H1 (cell line): ENCODE results near the gene KRT27. TPM values are rescaled to one million over a fixed set of nuclear protein-coding genes. Genes with fewer than 3 reads are reported as not detected.

Experiments
- CTCF ChIA-PET: fragments of 300-600 bp; sonication (Branson Sonifier 250); formaldehyde crosslinking; loops from one replicate; lab custom pipeline; 2021; ENCODE audit not compliant: partially characterized antibody; lab: Charles Lee
- POLR2A ChIA-PET: fragments of 300-600 bp; sonication (Branson Sonifier 250); formaldehyde crosslinking; loops from one replicate; lab custom pipeline; 2021; ENCODE audit warnings: inconsistent platforms; ENCODE audit not compliant: partially characterized antibody; lab: Charles Lee
- DNase-seq, 2 experiments: peaks; one replicate each; pipeline versions ENCODE4 v3.0.0 to v3.0.0-alpha.2; 2010 to 2022; ENCODE audit warnings: low spot score in 2 of 2, low read depth in 1 of 2, mixed read lengths in 1 of 2
- FAIRE-seq: peaks from 2 replicates; lab custom pipeline; 2011; peaks lifted over from hg19 to GRCh38; lab: Jason Lieb, UNC
- H2AFZ ChIP-seq: 2 replicates; pipeline ENCODE4 v1.8.1; 2012; ENCODE audit warnings: low read length, inconsistent platforms
- H2AK5ac ChIP-seq: 2 replicates; pipeline ENCODE4 v1.6.1; 2013; ENCODE audit warnings: low read depth, low read length
- H2BK120ac ChIP-seq: replicated peaks from 2 replicates; pipeline ENCODE3; 2013; ENCODE audit warnings: low read depth, low read length, inconsistent platforms
- H2BK12ac ChIP-seq: 2 replicates; pipeline ENCODE4 v1.6.1; 2013; ENCODE audit warnings: low read depth, low read length
- H2BK15ac ChIP-seq: 2 replicates; pipeline ENCODE4 v1.6.1; 2013; ENCODE audit warnings: low read length
- H2BK20ac ChIP-seq: 2 replicates; pipeline ENCODE4 v1.6.1; 2013; ENCODE audit warnings: low read length
- H2BK5ac ChIP-seq: 2 replicates; pipeline ENCODE4 v1.6.1; 2013; ENCODE audit warnings: low read depth, low read length
- H3K14ac ChIP-seq: 2 replicates; pipeline ENCODE4 v1.6.1; 2013; ENCODE audit warnings: inconsistent platforms; ENCODE audit not compliant: insufficient read length
- H3K18ac ChIP-seq: 2 replicates; pipeline ENCODE4 v1.6.1; 2013; ENCODE audit warnings: low read length; ENCODE audit errors: extremely low read depth
- H3K23ac ChIP-seq: 2 replicates; pipeline ENCODE4 v1.6.1; 2013; ENCODE audit warnings: inconsistent platforms; ENCODE audit not compliant: insufficient read length
- H3K23me2 ChIP-seq: 2 replicates; pipeline ENCODE4 v1.6.1; 2013; ENCODE audit warnings: low read depth, low read length
- H3K27ac ChIP-seq: 2 replicates; pipeline ENCODE4 v1.6.1; 2011; ENCODE audit warnings: low read depth, low read length, inconsistent platforms
- H3K27me3 ChIP-seq, 4 experiments: replicated peaks in 1 of 4; 1 replicate in 1 of 4; 2 replicates in 3 of 4; pipeline versions ENCODE4 v1.6.1 to v1.8.1; 2011 to 2013; ENCODE audit warnings: low read length in 3 of 4, mild to moderate bottlenecking in 3 of 4, inconsistent platforms in 2 of 4, mixed read lengths in 2 of 4, moderate library complexity in 1 of 4; ENCODE audit not compliant: control insufficient read depth in 3 of 4, insufficient read depth in 3 of 4; ENCODE audit errors: extremely low read depth in 1 of 4
- H3K36me3 ChIP-seq, 4 experiments: 2 replicates each; pipeline versions ENCODE4 v1.6.1 to v1.8.1; 2011 to 2013; ENCODE audit warnings: mild to moderate bottlenecking in 4 of 4, low read length in 3 of 4, moderate library complexity in 2 of 4, control low read depth in 1 of 4, inconsistent platforms in 1 of 4; ENCODE audit not compliant: insufficient read depth in 4 of 4, control insufficient read depth in 2 of 4
- H3K4ac ChIP-seq: replicated peaks from 2 replicates; pipeline ENCODE3; 2013; ENCODE audit warnings: low read length, low read depth, mixed read lengths, inconsistent platforms; ENCODE audit not compliant: insufficient read length
- H3K4me1 ChIP-seq, 4 experiments: replicated peaks in 1 of 4; 1 replicate in 1 of 4; 2 replicates in 3 of 4; pipeline versions ENCODE4 v1.6.1 to v1.8.1; 2011 to 2013; ENCODE audit warnings: low read length in 3 of 4, inconsistent platforms in 2 of 4, mixed read lengths in 1 of 4; ENCODE audit not compliant: insufficient read depth in 4 of 4, control insufficient read depth in 3 of 4
- H3K4me2 ChIP-seq, 2 experiments: 2 replicates each; pipeline versions ENCODE4 v1.6.1 to v1.8.1; 2011 to 2013; ENCODE audit warnings: low read depth in 2 of 2, low read length in 2 of 2, control low read depth in 1 of 2, inconsistent platforms in 1 of 2, mild to moderate bottlenecking in 1 of 2; ENCODE audit not compliant: insufficient read depth in 1 of 2
- H3K4me3 ChIP-seq, 4 experiments: fragments of 200-600, 300-600 bp in 1 of 4; sonication (generic), shearing (Covaris generic), sonication (Bioruptor Twin) in 1 of 4; 2 replicates each; pipeline versions ENCODE4 v1.5.1 to v1.8.1; 2011 to 2016; ENCODE audit warnings: low read length in 4 of 4, low read depth in 3 of 4, control low read depth in 2 of 4, inconsistent platforms in 2 of 4, mild to moderate bottlenecking in 2 of 4, mixed read lengths in 1 of 4, moderate library complexity in 1 of 4; ENCODE audit not compliant: insufficient read depth in 2 of 4; ENCODE audit errors: extremely low read depth in 1 of 4
- H3K56ac ChIP-seq: replicated peaks from 2 replicates; pipeline ENCODE3; 2013; ENCODE audit warnings: low read depth, mild to moderate bottlenecking, mixed read lengths, low read length, inconsistent platforms; ENCODE audit not compliant: insufficient read length
- H3K79me1 ChIP-seq: 2 replicates; pipeline ENCODE4 v1.6.1; 2013; ENCODE audit warnings: low read depth, low read length, control low read depth
- H3K79me2 ChIP-seq, 2 experiments: 2 replicates each; pipeline versions ENCODE4 v1.6.1 to v1.8.1; 2012 to 2013; ENCODE audit warnings: low read length in 2 of 2, mild to moderate bottlenecking in 2 of 2, inconsistent platforms in 1 of 2; ENCODE audit not compliant: insufficient read depth in 2 of 2, control insufficient read depth in 1 of 2
- H3K9ac ChIP-seq, 4 experiments: replicated peaks in 1 of 4; 1 replicate in 1 of 4; 2 replicates in 3 of 4; pipeline versions ENCODE4 v1.6.1 to v1.8.1; 2011 to 2013; ENCODE audit warnings: low read depth in 3 of 4, low read length in 3 of 4, control low read depth in 2 of 4, mild to moderate bottlenecking in 2 of 4, moderate library complexity in 2 of 4, inconsistent platforms in 1 of 4; ENCODE audit errors: extremely low read depth in 1 of 4
- H3K9me3 ChIP-seq, 2 experiments: 2 replicates each; pipeline versions ENCODE4 v1.6.1 to v1.8.1; 2012 to 2013; ENCODE audit warnings: mild to moderate bottlenecking in 2 of 2, moderate library complexity in 2 of 2, control low read depth in 1 of 2, inconsistent platforms in 1 of 2, low read depth in 1 of 2, low read length in 1 of 2, mixed read lengths in 1 of 2; ENCODE audit not compliant: insufficient read depth in 2 of 2
- H4K20me1 ChIP-seq, 2 experiments: replicated peaks in 1 of 2; 2 replicates each; pipeline versions ENCODE3 to v1.8.1; 2011 to 2013; ENCODE audit warnings: inconsistent platforms in 2 of 2, low read length in 2 of 2, mild to moderate bottlenecking in 1 of 2; ENCODE audit not compliant: insufficient read depth in 2 of 2, control insufficient read depth in 1 of 2
- H4K5ac ChIP-seq: 2 replicates; pipeline ENCODE4 v1.6.1; 2013; ENCODE audit warnings: low read length, low read depth, mixed read lengths, inconsistent platforms; ENCODE audit not compliant: insufficient read length
- H4K8ac ChIP-seq: 2 replicates; pipeline ENCODE4 v1.8.0; 2013; ENCODE audit warnings: mild to moderate bottlenecking, moderate library complexity, low read length, inconsistent platforms; ENCODE audit not compliant: insufficient read depth; ENCODE audit errors: extremely low read depth
- H4K91ac ChIP-seq: replicated peaks from 2 replicates; pipeline ENCODE3; 2013; ENCODE audit warnings: low read length, mixed read lengths, inconsistent platforms; ENCODE audit not compliant: insufficient read length
- BCL11A ChIP-seq, 2 experiments: IDR thresholded peaks; one replicate each; pipeline ENCODE4 v1.6.1; 2011; ENCODE audit warnings: low read depth in 2 of 2, low read length in 2 of 2, mild to moderate bottlenecking in 2 of 2
- GABPA ChIP-seq: IDR thresholded peaks from 2 replicates; pipeline ENCODE4 v1.6.1; 2011; ENCODE audit warnings: mild to moderate bottlenecking, low read length, moderate library complexity, borderline replicate concordance; ENCODE audit not compliant: insufficient read depth
- HDAC6 ChIP-seq: IDR thresholded peaks from one replicate; pipeline ENCODE4 v1.7.1; 2012; ENCODE audit warnings: low read depth, mild to moderate bottlenecking, inconsistent platforms, low read length, moderate library complexity
- KDM1A ChIP-seq: fragments of 200-600, 300-600 bp; sonication (generic); IDR thresholded peaks from 2 replicates; pipeline ENCODE4 v1.7.1; 2016; ENCODE audit warnings: mild to moderate bottlenecking, low read length, borderline replicate concordance
- RXRA ChIP-seq: IDR thresholded peaks from 2 replicates; pipeline ENCODE4 v1.6.1; 2011; ENCODE audit warnings: low read depth, mild to moderate bottlenecking, low read length, moderate library complexity; ENCODE audit not compliant: insufficient read depth
- TBP ChIP-seq: IDR thresholded peaks from 2 replicates; pipeline ENCODE4 v1.6.1; 2011; ENCODE audit warnings: low read depth, low read length, improper control_type of control experiment
- USF2 ChIP-seq: IDR thresholded peaks from 2 replicates; pipeline ENCODE4 v1.6.1; 2011; ENCODE audit warnings: low read length, improper control_type of control experiment
- WGBS, 2 experiments: shearing (Covaris generic) in 1 of 2; methylation state at CpG; one replicate each; pipeline versions ENCODE4 v1.1.6 to v1.1.7; 2013 to 2015; ENCODE audit warnings: low lambda C conversion rate in 2 of 2, mixed read lengths in 2 of 2, inconsistent platforms in 1 of 2, low coverage in 1 of 2, missing lambda C conversion rate in 1 of 2; ENCODE audit not compliant: insufficient replicate concordance in 2 of 2, insufficient coverage in 1 of 2, insufficient read length in 1 of 2; ENCODE audit errors: extremely low coverage in 1 of 2, missing lambda C conversion rate in 1 of 2; 5-methylcytosine and 5-hydroxymethylcytosine counted together
- polyA plus RNA-seq, 7 experiments: library from polyadenylated mRNA; depleted of rRNA in 3 of 7; stranded (reverse) in 5 of 7; unstranded in 2 of 7; fragments of >200 nt in 5 of 7; fragments of 200-250 nt in 2 of 7; gene quantifications; 1 replicate in 5 of 7; 2 replicates in 1 of 7; 4 replicates in 1 of 7; pipeline versions ENCODE4 v1.2.1 to v1.2.3, GENCODE V29; 2011 to 2013; ENCODE audit warnings: missing spikeins in 2 of 7, mixed read lengths in 2 of 7
- total RNA-seq: library from RNA; stranded (reverse); fragmentation: NEBNext Ultra II Directional; extraction: Animal tissue kit (Norgen Biotek cat#: 25700); gene quantifications from 2 replicates; pipeline ENCODE4 v1.2.1, GENCODE V29; 2021

The KRT27 gene
- total and polyA plus RNA-seq, 2 of the 8 experiments (the other 6 are each of a cell fraction or from before 2014, with no cell fraction given): not detected

GRCh38 chr17:40820228-40820838 is 38.0 kb upstream of the KRT27 start:
- Histone ChIP-seq H3K23me2 (no peaks in the 10 kb centered on the region), H2BK15ac (no peak overlapping the region), H3K18ac (no peak overlapping the region), H3K4ac (no peak overlapping the region), H4K91ac (no peak overlapping the region), H3K27me3 (no peaks in the 10 kb centered on the region; a peak in 2 of 7 replicates), H2BK5ac (no peak overlapping the region), H3K14ac (no peak overlapping the region), H3K4me2 (no peak overlapping the region; a peak in 1 of 4 replicates)
- WGBS, 2 experiments: 88% methylated on average over 9 of the region's 9 CpGs; no CpG with 5 or more reads in 1 of the 2 experiments
- no peak for FAIRE-seq
- TF ChIP-seq HDAC6: no peak
- no peak for TF ChIP-seq BCL11A (IDR thresholded peaks at IDR 0.05; ENCODE audit: low read depth in 2 of 2, low read length in 2 of 2)
- TF ChIP-seq TBP: no peak
- no peak for TF ChIP-seq GABPA
- TF ChIP-seq RXRA: no peak
- no peak for TF ChIP-seq KDM1A
- TF ChIP-seq USF2: no peak
- TF ChIP-seq, all 59 proteins: peak for 0
- Histone ChIP-seq H2AFZ (no peak overlapping the region), H2AK5ac (no peak overlapping the region), H2BK120ac (no peak overlapping the region), H3K27ac (no peak overlapping the region), H3K79me1 (no peaks in the 10 kb centered on the region), H2BK12ac (no peak overlapping the region), H2BK20ac (no peak overlapping the region), H3K4me3 (peak overlapping the region in 1 of 4 experiments; percentile 86; a peak in 1 of 8 replicates), H3K56ac (no peak overlapping the region), H3K23ac (no peak overlapping the region), H4K5ac (no peak overlapping the region), H4K20me1 (no peaks in the 10 kb centered on the region), H3K9me3 (no peaks in the 10 kb centered on the region), H3K4me1 (no peaks in the 10 kb centered on the region; a peak in 1 of 7 replicates), H3K36me3 (peaks cover 0 to 5% (median 4%) of the 10 kb centered on the region in 4 experiments; a peak in 2 of 8 replicates), H3K9ac (no peak overlapping the region), H3K79me2 (no peaks in the 10 kb centered on the region), H4K8ac (no peak overlapping the region)
- DNase-seq: no peak
- POLR2A ChIA-PET: no interaction called here
- CTCF ChIA-PET: interaction anchor here (0.7 kb wide), 1 partner anchor 16 kb away, joined by 3 read pairs; no protein-coding TSS in a partner anchor
